Uterus (tissue), 4 donors: ENCODE results near the gene CHRNA10. TPM values are rescaled to one million over a fixed set of nuclear protein-coding genes. Genes with fewer than 3 reads are reported as not detected.
A peak's percentile ranks its signal among the peaks of the same experiment; 100 is the strongest.
"Not testable (repeated sequence)": the region's sequence is repeated elsewhere in the genome, so short reads cannot be mapped to it uniquely, and the experiment has no call there.

Experiments
- DNase-seq, 2 donors: peaks; one replicate each; pipeline ENCODE4 v3.0.0-alpha.2; 2019 to 2020
- H3K27ac ChIP-seq, 2 donors: fragments of 200-600 bp; sonication (generic); 1 replicate in 1 of 2; 2 replicates in 1 of 2; pipeline ENCODE4 v1.5.1; 2016 to 2018
- H3K27me3 ChIP-seq, 2 donors: fragments of 200-600 bp; sonication (generic); one replicate each; pipeline ENCODE4 v1.5.1; 2018 to 2019; ENCODE audit warnings: control low read depth in 1 of 2
- H3K36me3 ChIP-seq, 2 donors: fragments of 200-600 bp; sonication (generic); one replicate each; pipeline ENCODE4 v1.5.1; 2019; ENCODE audit warnings: control low read depth in 1 of 2
- H3K4me1 ChIP-seq, 2 donors: fragments of 200-600 bp; sonication (generic); one replicate each; pipeline ENCODE4 v1.5.1; 2018 to 2019; ENCODE audit warnings: control low read depth in 1 of 2
- H3K4me3 ChIP-seq, 2 donors: fragments of 200-600 bp; sonication (generic); 1 replicate in 1 of 2; 2 replicates in 1 of 2; pipeline ENCODE4 v1.5.1; 2018 to 2019; ENCODE audit warnings: mild to moderate bottlenecking in 1 of 2
- H3K9me3 ChIP-seq, 2 donors: fragments of 200-600 bp; sonication (generic); one replicate each; pipeline ENCODE4 v1.5.1; 2019; ENCODE audit warnings: control low read depth in 1 of 2
- CTCF ChIP-seq, 4 experiments: fragments of 200-600 bp in 2 of 4; fragments of 450-650 bp in 2 of 4; sonication (generic) in 2 of 4; IDR thresholded peaks; one replicate each; pipeline ENCODE4 v1.5.1; 2016 to 2019; ENCODE audit warnings: antibody characterized with exemption in 4 of 4, mild to moderate bottlenecking in 2 of 4, moderate library complexity in 1 of 4
- POLR2A ChIP-seq, 2 donors: fragments of 450-650 bp; IDR thresholded peaks; one replicate each; pipeline ENCODE4 v1.6.1; 2016; ENCODE audit warnings: antibody characterized with exemption in 2 of 2, mild to moderate bottlenecking in 1 of 2, moderate library complexity in 1 of 2
- intact Hi-C: fragments of 100-400 bp; cut with DNase I; formaldehyde crosslinking; loops from one replicate; pipeline ENCODE4 v1.15.1; 2023; ENCODE audit warnings: low total_unique reads
- total RNA-seq, 4 donors: library from RNA; depleted of rRNA in 3 of 4; stranded (reverse); fragments of >200 nt in 3 of 4; gene quantifications; one replicate each; pipeline versions ENCODE4 v1.1.0 to v1.2.4, GENCODE V29; 2014 to 2023
- donor health status: DM: yes; HTN: yes; CAD: no.

Gene CHRNA10
- total RNA-seq, 4 donors from 2014 or later: 0.76 to 2.2 TPM; not detected in 2

- no peak overlapping the region for H3K4me3 ChIP-seq
- intact Hi-C loops: no loop called here
- TF ChIP-seq POLR2A (IDR thresholded peaks at IDR 0.05) (no peak), CTCF (IDR thresholded peaks at IDR 0.05) (no peak)
Observed at GRCh38 chr11:3655547-3655946, 15.6 kb downstream of the CHRNA10 start.

GRCh38 chr11:3652514-3652913, 18.7 kb downstream of the CHRNA10 start:
- H3K4me3 ChIP-seq, DNase-seq, H3K4me1 ChIP-seq, H3K9me3 ChIP-seq, H3K27ac ChIP-seq, H3K27me3 ChIP-seq, intact Hi-C loops, H3K36me3 ChIP-seq: not testable (repeated sequence)

More at GRCh38 chr11:3655547-3655946, 15.6 kb downstream of the CHRNA10 start:
- Histone ChIP-seq H3K27ac (no peak overlapping the region), H3K9me3 (no peaks in the 10 kb centered on the region), H3K36me3 (no peaks in the 10 kb centered on the region), H3K4me1 (no peaks in the 10 kb centered on the region), H3K27me3 (no peaks in the 10 kb centered on the region)
- DNase-seq: no peak

- H3K27ac ChIP-seq, H3K9me3 ChIP-seq, H3K4me3 ChIP-seq, H3K27me3 ChIP-seq, intact Hi-C loops, H3K36me3 ChIP-seq, DNase-seq, H3K4me1 ChIP-seq: not testable (repeated sequence)
Observed at GRCh38 chr11:3649374-3649773, 21.8 kb downstream of the CHRNA10 start.

GRCh38 chr11:3648843-3649242, 22.3 kb downstream of the CHRNA10 start:
- intact Hi-C loops, H3K27me3 ChIP-seq, DNase-seq: not testable (repeated sequence)

GRCh38 chr11:3645552-3645951, 25.6 kb downstream of the CHRNA10 start:
- TF ChIP-seq POLR2A (IDR thresholded peaks at IDR 0.05): no peak
- Histone ChIP-seq H3K4me1 (no peaks in the 10 kb centered on the region), H3K27ac (no peak overlapping the region), H3K4me3 (no peak overlapping the region), H3K27me3 (no peaks in the 10 kb centered on the region), H3K36me3 (no peaks in the 10 kb centered on the region), H3K9me3 (no peaks in the 10 kb centered on the region)
- intact Hi-C loops: no loop called here
- DNase-seq: no peak

More at GRCh38 chr11:3648843-3649242, 22.3 kb downstream of the CHRNA10 start:
- H3K27ac ChIP-seq, H3K9me3 ChIP-seq, H3K36me3 ChIP-seq, H3K4me1 ChIP-seq, H3K4me3 ChIP-seq: not testable (repeated sequence)

GRCh38 chr11:3644817-3645235, 26.4 kb downstream of the CHRNA10 start, which contains the start of gene ART1:
Gene ART1 (plus strand): TSS chr11:3645128. CDS start chr11:3659214, 14,086 bp downstream.
- intact Hi-C loops: no loop called here
- H3K27me3 ChIP-seq: no peaks in the 10 kb centered on the region

GRCh38 chr11:3643102-3643546, 28.1 kb downstream of the CHRNA10 start:
- H3K27me3 ChIP-seq, H3K4me1 ChIP-seq, H3K9me3 ChIP-seq, intact Hi-C loops, H3K36me3 ChIP-seq, DNase-seq: not testable (repeated sequence)
- Histone ChIP-seq H3K4me3 (peak overlapping the region; percentile 37 to 41), H3K27ac (peak overlapping the region; percentile 65 to 74)

More at GRCh38 chr11:3644817-3645235, 26.4 kb downstream of the CHRNA10 start, which contains the start of gene ART1:
- Histone ChIP-seq H3K4me1 (no peaks in the 10 kb centered on the region), H3K27ac (no peak within 1 kb of the TSS), H3K36me3 (no peaks in the 10 kb centered on the region), H3K4me3 (no peak within 1 kb of the TSS), H3K9me3 (no peaks in the 10 kb centered on the region)
- peak in 1 of 2 donors; percentile 27 for DNase-seq
- TF ChIP-seq POLR2A (IDR thresholded peaks at IDR 0.05): no peak
- no peak for TF ChIP-seq CTCF (IDR thresholded peaks at IDR 0.05)
